ENCODE results near the gene MYCN.
"Not testable (repeated sequence)": the region's sequence is repeated elsewhere in the genome, so short reads cannot be mapped to it uniquely, and the experiment has no call there.

The MYCN gene

GRCh38 chr2:15945909-15946705, 5.8 kb downstream of the MYCN start:
- no peak for DNase-seq

- no peak for DNase-seq
Measured at GRCh38 chr2:15946983-15947382, 6.6 kb downstream of the MYCN start.

GRCh38 chr2:15947431-15947830, 7.1 kb downstream of the MYCN start:
- no peak for DNase-seq

GRCh38 chr2:15948704-15948957, 8.3 kb downstream of the MYCN start:
- DNase-seq, result no peak

GRCh38 chr2:15949126-15949525, 8.8 kb downstream of the MYCN start:
- DNase-seq, result no peak

- no peak for DNase-seq
Measured at GRCh38 chr2:15949551-15949950, 9.2 kb downstream of the MYCN start.

- no peak for DNase-seq
Measured at GRCh38 chr2:15950088-15950952, 10.0 kb downstream of the MYCN start.

- DNase-seq, result not testable (repeated sequence)
Measured at GRCh38 chr2:15951936-15952335, 11.6 kb downstream of the MYCN start.

GRCh38 chr2:15952451-15953146, 12.2 kb downstream of the MYCN start:
- DNase-seq, result no peak

GRCh38 chr2:15953147-15953630, 12.8 kb downstream of the MYCN start:
- DNase-seq, result no peak

- DNase-seq, result no peak
Measured at GRCh38 chr2:15953891-15954680, 13.7 kb downstream of the MYCN start.

GRCh38 chr2:15954761-15955160, 14.4 kb downstream of the MYCN start:
- DNase-seq, result no peak

- no peak for DNase-seq
Measured at GRCh38 chr2:15955232-15955988, 15.1 kb downstream of the MYCN start.

- DNase-seq, result no peak
Measured at GRCh38 chr2:15956230-15956629, 15.9 kb downstream of the MYCN start.

- no peak for DNase-seq
Measured at GRCh38 chr2:15956751-15957736, 16.7 kb downstream of the MYCN start.

- no peak for DNase-seq
Measured at GRCh38 chr2:15957881-15958713, 17.7 kb downstream of the MYCN start.

GRCh38 chr2:15959331-15960153, 19.2 kb downstream of the MYCN start:
- DNase-seq, result no peak

- DNase-seq, result not testable (repeated sequence)
Measured at GRCh38 chr2:15960154-15960520, 19.8 kb downstream of the MYCN start.
